HG03342 (cell line): ENCODE results near the gene EMP2.

ENCODE experiments used
- ATAC-seq: cut with Tn5 transposase; IDR thresholded peaks from one replicate; pipeline ENCODE4 v1.9.1; 2021; ENCODE audit warnings: mild to moderate bottlenecking, moderate library complexity; ENCODE audit not compliant: unreplicated experiment

EMP2 gene

DNA sequence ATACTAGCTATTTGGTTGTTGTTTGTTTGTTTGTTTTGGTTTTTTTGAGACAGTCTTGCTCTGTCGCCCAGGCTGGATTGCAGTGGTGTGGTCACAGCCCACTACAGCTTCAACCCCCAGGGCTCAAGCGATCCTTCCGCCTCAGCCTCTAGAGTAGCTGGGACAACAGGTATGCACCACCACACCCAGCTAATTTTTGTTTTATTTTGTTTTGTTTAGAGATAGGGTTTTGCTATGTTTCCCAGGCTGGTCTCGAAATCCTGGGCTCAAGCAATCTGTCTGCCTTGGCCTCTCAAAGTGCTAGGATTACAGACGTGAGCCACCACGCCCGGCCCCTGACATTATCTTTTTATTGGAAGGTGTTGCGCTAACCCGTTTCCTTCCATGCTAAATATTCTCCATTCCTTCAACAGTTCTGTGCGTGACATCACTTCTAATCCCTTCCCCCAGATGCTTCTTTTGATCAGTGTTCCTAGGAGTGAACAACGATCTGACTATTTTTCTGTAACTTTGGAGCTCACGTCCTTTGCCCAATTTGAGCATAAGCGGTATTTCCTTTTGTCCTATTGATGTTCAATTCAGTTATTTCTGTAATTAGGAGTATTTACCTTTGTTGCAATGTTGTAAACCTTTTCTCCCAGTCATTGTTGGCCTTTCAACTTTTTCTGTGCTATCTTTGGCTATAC is 30.2 kb upstream of the EMP2 start:
- ATAC-seq, result no peak

DNA sequence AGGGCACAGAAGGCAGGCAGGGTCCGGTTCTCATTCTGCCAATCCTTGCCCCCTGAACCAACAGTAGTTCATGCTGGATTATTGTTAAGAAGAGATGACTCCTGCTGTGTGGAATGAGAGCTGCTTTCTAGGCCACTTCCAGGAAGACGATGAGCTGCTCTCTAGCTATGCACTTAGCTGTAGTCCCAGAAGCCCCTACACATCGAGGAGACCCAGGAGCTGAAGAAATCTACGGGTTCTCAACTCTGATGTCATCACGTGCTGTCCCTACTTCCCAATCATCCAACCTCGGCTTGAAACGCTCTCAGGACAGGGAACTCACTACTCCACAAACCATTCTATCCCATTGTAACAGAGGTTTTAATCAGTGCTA is 29.0 kb upstream of the EMP2 start:
- ATAC-seq, result no peak

GRCh38 chr16:10608687-10609401 is 28.4 kb upstream of the EMP2 start:
- ATAC-seq, result no peak

- no peak for ATAC-seq
Measured at GRCh38 chr16:10607157-10607556, 26.8 kb upstream of the EMP2 start.

DNA sequence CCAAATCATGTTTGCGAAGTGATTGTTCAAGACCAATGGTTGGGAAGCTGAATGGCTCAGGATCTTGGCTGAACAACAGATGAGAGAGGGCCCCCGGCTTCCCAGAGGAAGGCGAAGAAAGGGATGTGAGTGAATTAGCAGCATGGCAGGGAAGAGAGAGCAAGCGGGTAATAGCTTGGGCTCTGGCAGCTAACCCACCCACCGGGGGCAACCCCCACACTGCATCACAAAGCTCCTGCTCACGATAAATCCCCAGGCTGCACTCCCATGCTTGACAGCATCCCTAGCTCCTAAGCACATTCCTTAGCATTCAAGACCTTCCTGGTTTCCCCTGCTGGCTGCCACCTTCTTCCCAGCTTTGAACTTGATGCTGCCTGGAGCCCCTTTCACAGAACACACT is 26.2 kb upstream of the EMP2 start:
- no peak for ATAC-seq

- no peak for ATAC-seq
Measured at GRCh38 chr16:10605636-10606035, 25.2 kb upstream of the EMP2 start.

GRCh38 chr16:10601444-10602408 is 21.3 kb upstream of the EMP2 start:
- ATAC-seq, result no peak

DNA sequence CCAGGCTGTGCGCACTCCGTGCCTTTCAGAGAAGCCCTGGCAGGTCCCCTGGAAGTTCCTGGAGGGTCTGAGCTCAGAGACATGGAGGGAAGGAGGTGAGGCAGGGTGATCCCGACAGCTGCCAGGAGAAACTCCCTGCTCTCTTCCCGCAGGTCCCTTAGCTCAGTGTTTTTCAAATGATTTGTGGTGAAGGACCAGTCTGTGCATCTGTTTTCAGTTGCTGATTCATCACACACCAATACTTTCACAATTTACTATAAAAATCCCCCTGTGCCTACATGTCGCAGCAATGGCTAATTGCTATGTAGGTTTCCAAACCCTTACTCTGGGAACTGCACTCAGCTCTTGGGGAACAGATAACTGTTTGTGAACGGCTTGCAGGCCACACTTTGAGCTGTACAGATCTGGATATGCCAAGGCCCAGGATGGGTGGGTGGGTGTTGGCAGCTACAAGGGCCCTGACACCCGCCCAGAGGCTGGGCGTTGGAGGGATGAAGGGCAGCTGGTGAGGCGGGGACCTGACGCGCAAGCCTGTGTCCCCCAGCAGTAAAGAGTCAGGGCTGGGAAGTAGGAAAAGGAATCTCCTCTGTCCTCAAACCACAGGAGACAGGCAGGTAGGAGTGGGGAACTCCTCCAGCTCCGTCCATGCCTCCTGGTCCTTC is 20.5 kb upstream of the EMP2 start:
- no peak for ATAC-seq

- ATAC-seq, result no peak
Measured at GRCh38 chr16:10599626-10600025, 19.2 kb upstream of the EMP2 start.

GRCh38 chr16:10598157-10598556 is 17.8 kb upstream of the EMP2 start:
- no peak for ATAC-seq

GRCh38 chr16:10597187-10597601 is 16.8 kb upstream of the EMP2 start:
- no peak for ATAC-seq

- no peak for ATAC-seq
Measured at GRCh38 chr16:10594312-10594950, 14.0 kb upstream of the EMP2 start.

GRCh38 chr16:10592611-10593010 is 12.2 kb upstream of the EMP2 start:
- no peak for ATAC-seq

DNA sequence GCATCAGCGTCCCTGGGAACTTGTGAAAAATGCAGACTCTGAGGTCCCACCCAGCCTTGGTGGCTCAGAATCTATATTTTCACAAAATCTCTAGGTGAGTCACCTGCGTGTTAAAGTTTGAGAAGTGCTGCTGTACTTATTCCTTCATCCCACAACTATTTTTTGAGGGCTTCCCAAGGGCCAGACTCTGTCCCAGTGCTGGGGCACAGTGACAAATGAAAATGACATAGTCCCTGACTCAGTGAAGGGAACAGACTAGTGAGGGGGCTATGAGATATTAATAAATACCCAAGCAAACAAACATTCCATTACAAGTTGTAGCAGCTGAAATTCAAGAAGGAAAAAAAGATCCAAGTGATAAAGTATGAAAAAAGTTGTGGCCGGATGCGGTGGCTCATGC is 9.9 kb upstream of the EMP2 start:
- no peak for ATAC-seq

- ATAC-seq, result no peak
Measured at GRCh38 chr16:10589109-10589508, 8.7 kb upstream of the EMP2 start.

DNA sequence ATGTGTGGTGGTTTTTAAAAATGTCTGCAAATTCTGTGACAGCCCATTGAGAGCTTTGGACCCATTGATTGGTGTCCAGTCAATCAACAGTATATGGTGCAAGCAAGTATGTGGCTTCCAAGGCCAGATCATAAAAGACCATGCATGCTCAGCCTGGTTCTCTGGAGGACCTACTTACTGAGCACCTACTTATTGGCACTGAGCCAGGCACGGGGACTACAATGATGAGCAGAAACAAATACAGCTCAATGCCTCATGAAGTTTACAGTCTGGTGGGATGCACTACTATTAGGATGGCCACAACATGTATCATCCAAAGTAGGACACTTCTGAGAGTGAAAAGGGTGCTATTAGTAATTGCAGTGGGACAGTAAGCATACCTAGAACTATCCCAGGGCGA is 7.2 kb upstream of the EMP2 start:
- ATAC-seq, result no peak

DNA sequence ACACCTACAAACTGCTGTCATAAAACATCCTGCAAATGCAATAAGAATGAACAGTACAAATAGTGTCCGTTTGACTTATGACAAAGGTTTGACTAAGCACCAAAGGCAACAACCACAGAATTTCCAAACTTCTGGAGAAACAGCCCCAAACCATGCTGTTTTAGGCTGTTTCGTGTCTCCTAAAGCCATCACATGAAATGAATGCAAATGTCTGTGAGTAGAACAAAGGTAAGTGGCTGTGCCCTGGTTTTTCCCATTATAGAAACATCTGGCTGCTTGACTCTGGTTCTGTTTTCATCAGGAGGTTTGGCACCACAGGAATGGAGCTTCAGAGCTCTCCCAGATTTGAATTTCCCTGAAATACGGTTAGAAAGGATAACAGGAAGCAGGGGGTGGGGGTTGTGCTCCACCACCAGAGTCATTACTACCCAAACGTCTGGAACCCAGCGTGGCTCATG is 4.6 kb upstream of the EMP2 start:
- ATAC-seq, result no peak

DNA sequence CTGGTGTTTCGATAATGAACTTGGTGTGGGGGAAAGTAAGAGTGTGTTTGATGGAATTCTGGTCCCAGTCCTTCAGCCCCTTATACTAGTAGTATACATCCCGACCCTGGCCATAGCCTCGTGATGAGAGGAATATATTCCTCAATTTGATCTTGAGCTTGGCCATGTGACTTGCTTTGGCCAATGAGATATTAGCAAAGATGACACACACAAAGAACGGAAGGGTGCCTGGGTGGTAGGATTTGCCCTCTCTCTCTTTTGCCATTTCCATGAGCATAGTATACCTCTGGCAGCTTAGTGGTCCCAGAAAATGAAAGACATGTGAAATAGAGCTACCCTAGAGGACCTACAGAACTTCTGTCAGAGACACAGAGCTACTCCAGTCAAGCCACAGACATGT is 2.9 kb upstream of the EMP2 start:
- ATAC-seq, result no peak

- no peak for ATAC-seq
Measured at GRCh38 chr16:10581507-10581906, 1.1 kb upstream of the EMP2 start.

- ATAC-seq, result no peak
Measured at GRCh38 chr16:10580883-10581247, 467 bp upstream of the EMP2 start.

GRCh38 chr16:10579575-10579964 is 828 bp downstream of the EMP2 start:
- ATAC-seq, result no peak
